ENCODE measurements around the gene ARL8B. TPM values are rescaled to one million over a fixed set of nuclear protein-coding genes. Genes with fewer than 3 reads are reported as not detected.

The ARL8B gene
- total RNA-seq, 2 donors from 2014 or later, result 40.8 to 51.4 TPM

- TF ChIP-seq, protein P1, sequence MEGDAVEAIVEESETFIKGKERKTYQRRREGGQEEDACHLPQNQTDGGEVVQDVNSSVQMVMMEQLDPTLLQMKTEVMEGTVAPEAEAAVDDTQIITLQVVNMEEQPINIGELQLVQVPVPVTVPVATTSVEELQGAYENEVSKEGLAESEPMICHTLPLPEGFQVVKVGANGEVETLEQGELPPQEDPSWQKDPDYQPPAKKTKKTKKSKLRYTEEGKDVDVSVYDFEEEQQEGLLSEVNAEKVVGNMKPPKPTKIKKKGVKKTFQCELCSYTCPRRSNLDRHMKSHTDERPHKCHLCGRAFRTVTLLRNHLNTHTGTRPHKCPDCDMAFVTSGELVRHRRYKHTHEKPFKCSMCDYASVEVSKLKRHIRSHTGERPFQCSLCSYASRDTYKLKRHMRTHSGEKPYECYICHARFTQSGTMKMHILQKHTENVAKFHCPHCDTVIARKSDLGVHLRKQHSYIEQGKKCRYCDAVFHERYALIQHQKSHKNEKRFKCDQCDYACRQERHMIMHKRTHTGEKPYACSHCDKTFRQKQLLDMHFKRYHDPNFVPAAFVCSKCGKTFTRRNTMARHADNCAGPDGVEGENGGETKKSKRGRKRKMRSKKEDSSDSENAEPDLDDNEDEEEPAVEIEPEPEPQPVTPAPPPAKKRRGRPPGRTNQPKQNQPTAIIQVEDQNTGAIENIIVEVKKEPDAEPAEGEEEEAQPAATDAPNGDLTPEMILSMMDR (IDR thresholded peaks at IDR 0.05), result no peak
- Histone ChIP-seq H3K27me3 (no peaks in the 10 kb centered on the region), H3K36me3 (no peaks in the 10 kb centered on the region), H3K4me1 (no peaks in the 10 kb centered on the region), H3K9ac (ENCODE audit: low read depth in 2 of 2, low read length in 2 of 2) (peak overlapping the region; percentile 90 to 98), H3K4me3 (peak overlapping the region; percentile 99), H3K9me3 (no peaks in the 10 kb centered on the region), H3K27ac (peak overlapping the region; percentile 99)
- DNase-seq, result peak; percentile 65
- intact Hi-C loops (cut with DNase I), result loop anchor here (5.0 kb wide), 1 partner anchor 66 kb away; the partner anchor contains the start of gene ARL8B
Measured at GRCh38 chr3:5188419-5189221, 66.5 kb downstream of the ARL8B start.

- H3K9me3 ChIP-seq, result no peaks in the 10 kb centered on the region
- no peaks in the 10 kb centered on the region for H3K4me1 ChIP-seq
- H3K4me3 ChIP-seq, result peak overlapping the region; percentile 10
- H3K9ac ChIP-seq (ENCODE audit: low read depth in 2 of 2, low read length in 2 of 2), result peak overlapping the region in 1 of 2 donors; percentile 1
- no peak overlapping the region for H3K27ac ChIP-seq
- TF ChIP-seq, protein P1 (IDR thresholded peaks at IDR 0.05), result no peak
- intact Hi-C loops (cut with DNase I), result no loop called here
- H3K27me3 ChIP-seq, result no peaks in the 10 kb centered on the region
- no peak for DNase-seq
- H3K36me3 ChIP-seq, result no peaks in the 10 kb centered on the region
Measured at GRCh38 chr3:5190147-5190791, 68.2 kb downstream of the ARL8B start.

DNA sequence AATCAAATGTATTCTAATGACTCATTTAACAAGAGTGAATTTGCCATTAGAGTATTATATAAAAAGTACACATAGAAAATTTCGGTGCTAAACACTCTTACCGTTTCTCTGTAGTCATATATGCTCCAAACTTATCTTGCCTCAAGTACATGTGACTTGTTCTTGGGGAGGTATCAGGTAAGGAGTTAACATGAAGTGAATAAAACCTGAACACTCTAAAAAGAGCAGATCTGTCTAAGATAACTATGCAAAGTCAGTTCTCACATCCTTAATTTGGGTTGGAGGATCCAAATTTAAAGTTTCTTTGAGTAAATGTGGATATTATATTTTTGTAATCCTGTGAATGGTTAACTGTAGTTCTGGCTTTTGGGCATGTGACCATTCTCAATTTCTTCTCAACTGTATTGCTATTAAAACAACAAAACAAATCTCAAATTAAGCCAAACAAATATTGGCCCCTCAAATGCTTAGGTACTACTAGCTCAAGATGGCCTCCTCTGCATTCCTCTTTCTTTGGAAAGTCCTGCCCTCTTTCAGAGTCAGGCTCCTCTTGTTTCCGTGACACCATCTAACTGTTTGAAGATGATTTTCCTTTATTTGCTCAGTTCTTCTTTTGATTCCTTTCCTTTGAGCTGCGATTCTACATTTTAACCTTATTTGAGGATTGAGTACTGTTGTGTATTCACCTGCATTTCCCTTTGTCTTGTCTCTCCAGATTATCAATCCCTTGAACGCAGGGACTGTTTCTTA, 69.6 kb downstream of the ARL8B start:
- DNase-seq, result no peak
- no peak overlapping the region for H3K4me3 ChIP-seq
- intact Hi-C loops (cut with DNase I), result no loop called here

DNA sequence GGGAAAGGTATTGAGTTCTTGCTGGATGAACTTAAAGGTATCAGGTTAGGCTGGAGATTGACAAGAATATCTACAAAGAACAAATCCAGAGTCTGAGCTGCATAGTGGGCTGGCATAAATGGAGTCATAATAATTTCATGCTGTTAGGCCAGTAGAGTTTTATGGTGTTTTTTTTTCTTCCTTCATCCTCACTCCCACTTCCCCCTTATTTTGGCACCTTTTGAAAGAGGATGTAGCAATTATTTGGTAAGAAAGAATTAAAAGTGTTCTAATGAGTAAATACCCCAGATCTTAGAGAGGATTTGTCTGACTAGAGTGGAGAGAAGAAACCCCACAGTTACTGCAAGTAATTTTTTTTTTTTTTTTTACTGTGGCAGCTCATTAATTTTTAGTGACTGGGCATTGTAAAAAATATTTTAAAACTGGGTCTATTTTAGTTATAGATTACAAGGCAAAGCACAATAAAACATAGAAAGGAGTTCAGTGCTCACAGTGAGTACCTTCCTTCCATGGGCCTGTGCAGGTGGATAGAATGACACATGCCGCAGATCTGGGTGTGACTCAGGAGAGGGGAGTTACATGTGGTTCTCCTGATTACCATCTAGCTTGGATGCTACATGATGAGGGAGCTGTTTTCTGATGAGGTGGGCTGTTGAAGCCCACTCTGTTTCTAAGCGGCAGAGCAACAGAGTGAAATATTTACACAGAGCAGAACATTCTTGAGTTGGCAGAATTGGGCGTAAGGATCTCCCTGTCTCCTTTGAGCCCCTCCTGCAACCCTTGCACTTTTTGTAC, 70.7 kb downstream of the ARL8B start:
- no peak for DNase-seq
- Histone ChIP-seq H3K4me3 (no peak overlapping the region), H3K36me3 (no peaks in the 10 kb centered on the region), H3K9me3 (no peaks in the 10 kb centered on the region), H3K27me3 (no peaks in the 10 kb centered on the region), H3K4me1 (no peaks in the 10 kb centered on the region), H3K27ac (no peak overlapping the region), H3K9ac (ENCODE audit: low read depth in 2 of 2, low read length in 2 of 2) (no peak overlapping the region)
- intact Hi-C loops (cut with DNase I), result no loop called here
- TF ChIP-seq, protein P1 (IDR thresholded peaks at IDR 0.05), result no peak

More for the DNA sequence above, 69.6 kb downstream of the ARL8B start:
- Histone ChIP-seq H3K4me1 (no peaks in the 10 kb centered on the region), H3K9ac (ENCODE audit: low read depth in 2 of 2, low read length in 2 of 2) (no peak overlapping the region), H3K36me3 (no peaks in the 10 kb centered on the region), H3K27me3 (no peaks in the 10 kb centered on the region), H3K27ac (no peak overlapping the region), H3K9me3 (no peaks in the 10 kb centered on the region)
- TF ChIP-seq, protein P1 (IDR thresholded peaks at IDR 0.05), result no peak

GRCh38 chr3:5194341-5194740, 72.2 kb downstream of the ARL8B start:
- Histone ChIP-seq H3K27me3 (no peaks in the 10 kb centered on the region), H3K4me1 (no peaks in the 10 kb centered on the region), H3K4me3 (no peak overlapping the region), H3K9ac (ENCODE audit: low read depth in 2 of 2, low read length in 2 of 2) (no peak overlapping the region), H3K27ac (no peak overlapping the region), H3K9me3 (no peaks in the 10 kb centered on the region), H3K36me3 (no peaks in the 10 kb centered on the region)
- no peak for DNase-seq
- intact Hi-C loops (cut with DNase I), result no loop called here
- TF ChIP-seq, protein P1 (IDR thresholded peaks at IDR 0.05), result no peak
